HS-27A (cell line): Measurements from ENCODE around the gene RAMACL.
"Not testable (repeated sequence)": the region's sequence is repeated elsewhere in the genome, so short reads cannot be mapped to it uniquely, and the experiment has no call there.

Experiments
- DNase-seq: peaks from one replicate; pipeline ENCODE4 v3.0.0-alpha.2; 2012; ENCODE audit warnings: low read depth, missing footprints

Gene RAMACL

GRCh38 chr6:166555086-166555485 is 31.4 kb downstream of the RAMACL start:
- no peak for DNase-seq

GRCh38 chr6:166554316-166554715 is 32.2 kb downstream of the RAMACL start:
- no peak for DNase-seq

GRCh38 chr6:166553563-166554271 is 32.8 kb downstream of the RAMACL start:
- DNase-seq: peak; percentile 15

- DNase-seq: no peak
Observed at GRCh38 chr6:166552600-166552999, 33.9 kb downstream of the RAMACL start.

GRCh38 chr6:166551754-166552495 is 34.6 kb downstream of the RAMACL start:
- no peak for DNase-seq

- no peak for DNase-seq
Observed at GRCh38 chr6:166546653-166547052, 39.8 kb downstream of the RAMACL start.

- no peak for DNase-seq
Observed at GRCh38 chr6:166545156-166546034, 41.1 kb downstream of the RAMACL start.

- no peak for DNase-seq
Observed at GRCh38 chr6:166544296-166544605, 42.2 kb downstream of the RAMACL start.

GRCh38 chr6:166543603-166544295 is 42.7 kb downstream of the RAMACL start:
- no peak for DNase-seq

- DNase-seq: no peak
Observed at GRCh38 chr6:166542580-166542912, 43.9 kb downstream of the RAMACL start.

GRCh38 chr6:166541876-166542579 is 44.5 kb downstream of the RAMACL start:
- DNase-seq: no peak

GRCh38 chr6:166541366-166541765 is 45.1 kb downstream of the RAMACL start:
- DNase-seq: no peak

GRCh38 chr6:166540631-166541331 is 45.7 kb downstream of the RAMACL start:
- no peak for DNase-seq

GRCh38 chr6:166539543-166539942 is 46.9 kb downstream of the RAMACL start:
- DNase-seq: no peak

GRCh38 chr6:166539011-166539385 is 47.5 kb downstream of the RAMACL start:
- not testable (repeated sequence) for DNase-seq

- DNase-seq: no peak
Observed at GRCh38 chr6:166538297-166539010, 48.0 kb downstream of the RAMACL start.

- DNase-seq: no peak
Observed at GRCh38 chr6:166534658-166535406, 51.6 kb downstream of the RAMACL start.

GRCh38 chr6:166533205-166533824 is 53.2 kb downstream of the RAMACL start:
- no peak for DNase-seq
